CD4-positive, alpha-beta T cell treated with Interleukin-4 for 1 hour (primary cell): ENCODE data around the gene ADAM15.

Experiments
- DNase-seq, 2 donors: peaks; one replicate each; pipeline ENCODE4 v3.0.0-alpha.2; 2020 to 2022

The ADAM15 gene

DNA sequence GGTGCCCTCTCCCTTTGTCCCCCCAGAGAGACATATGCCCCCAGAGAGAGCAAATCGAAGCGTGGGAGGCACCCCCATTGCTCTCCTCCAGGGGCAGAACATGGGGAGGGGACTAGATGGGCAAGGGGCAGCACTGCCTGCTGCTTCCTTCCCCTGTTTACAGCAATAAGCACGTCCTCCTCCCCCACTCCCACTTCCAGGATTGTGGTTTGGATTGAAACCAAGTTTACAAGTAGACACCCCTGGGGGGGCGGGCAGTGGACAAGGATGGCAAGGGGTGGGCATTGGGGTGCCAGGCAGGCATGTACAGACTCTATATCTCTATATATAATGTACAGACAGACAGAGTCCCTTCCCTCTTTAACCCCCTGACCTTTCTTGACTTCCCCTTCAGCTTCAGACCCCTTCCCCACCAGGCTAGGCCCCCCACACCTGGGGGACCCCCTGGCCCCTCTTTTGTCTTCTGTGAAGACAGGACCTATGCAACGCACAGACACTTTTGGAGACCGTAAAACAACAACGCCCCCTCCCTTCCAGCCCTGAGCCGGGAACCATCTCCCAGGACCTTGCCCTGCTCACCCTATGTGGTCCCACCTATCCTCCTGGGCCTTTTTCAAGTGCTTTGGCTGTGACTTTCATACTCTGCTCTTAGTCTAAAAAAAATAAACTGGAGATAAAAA lies 35.9 kb downstream of the ADAM15 start:
- no peak for DNase-seq

DNA sequence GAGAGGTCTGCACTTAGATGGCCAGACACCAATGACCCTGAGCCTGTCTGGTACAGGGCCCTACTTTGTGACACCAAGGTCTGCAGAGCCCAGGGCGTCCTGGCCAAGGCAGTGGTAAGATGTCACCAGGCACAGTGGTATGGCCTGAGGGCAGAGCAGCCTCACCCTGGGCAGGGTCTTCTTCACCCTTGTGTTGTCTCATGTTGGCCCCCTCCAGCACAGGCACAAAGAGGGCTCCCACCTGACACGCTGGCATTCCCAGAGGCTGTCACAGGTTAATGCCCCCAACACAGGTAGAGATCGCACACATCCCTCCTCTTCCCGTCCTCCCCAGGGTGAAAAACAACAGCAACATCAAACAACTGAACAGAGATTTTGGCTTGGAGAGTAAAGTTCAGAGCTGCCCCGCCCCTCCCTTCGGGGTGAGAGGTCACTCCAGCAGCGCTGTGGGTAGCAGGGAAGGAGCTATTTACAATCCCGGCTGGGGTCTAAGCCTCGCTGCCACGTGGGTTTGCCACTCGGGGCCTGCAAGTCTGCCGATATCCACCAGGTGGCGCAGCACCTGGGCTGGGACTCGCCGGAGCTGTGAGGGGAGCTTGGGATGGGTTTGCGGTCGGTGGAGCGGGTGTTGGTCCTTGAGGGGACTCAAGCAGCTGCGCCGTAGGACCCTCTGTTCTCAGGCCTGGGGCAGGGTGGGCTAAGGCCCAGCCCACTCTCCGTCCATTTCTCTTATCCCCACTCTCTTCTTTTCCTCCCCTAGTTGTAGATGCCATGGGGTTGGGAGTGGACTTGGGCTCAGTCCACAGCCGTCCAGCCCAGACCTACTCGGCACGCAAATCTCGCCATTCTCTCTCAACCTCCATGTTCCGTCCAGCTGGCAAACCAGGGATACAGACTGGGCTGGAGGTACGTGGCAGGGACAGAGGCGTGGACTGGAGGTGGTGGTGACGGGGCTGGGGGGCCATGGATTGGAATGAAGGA lies 40.2 kb downstream of the ADAM15 start:
- DNase-seq, result peak; percentile 80

DNA sequence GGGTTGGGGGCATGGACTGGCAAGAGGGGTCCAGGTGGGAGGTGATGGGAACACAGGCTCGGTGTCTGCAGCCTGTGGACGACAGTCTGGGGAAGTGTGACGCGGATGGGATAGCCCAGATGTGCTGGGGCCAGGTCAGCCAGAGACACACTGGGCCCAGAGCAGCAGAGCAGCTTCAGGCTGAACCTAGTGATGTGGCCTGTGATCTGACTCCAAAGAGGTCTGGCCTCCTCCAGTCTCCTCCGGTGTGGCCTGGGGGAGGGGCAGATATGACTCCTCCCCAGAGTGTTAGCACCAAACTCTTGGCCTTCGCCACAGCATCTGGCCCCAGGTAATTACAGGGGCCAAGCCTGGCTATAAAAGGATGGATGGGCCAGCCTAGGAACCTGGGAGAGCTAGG lies 41.0 kb downstream of the ADAM15 start:
- DNase-seq, result no peak

DNA sequence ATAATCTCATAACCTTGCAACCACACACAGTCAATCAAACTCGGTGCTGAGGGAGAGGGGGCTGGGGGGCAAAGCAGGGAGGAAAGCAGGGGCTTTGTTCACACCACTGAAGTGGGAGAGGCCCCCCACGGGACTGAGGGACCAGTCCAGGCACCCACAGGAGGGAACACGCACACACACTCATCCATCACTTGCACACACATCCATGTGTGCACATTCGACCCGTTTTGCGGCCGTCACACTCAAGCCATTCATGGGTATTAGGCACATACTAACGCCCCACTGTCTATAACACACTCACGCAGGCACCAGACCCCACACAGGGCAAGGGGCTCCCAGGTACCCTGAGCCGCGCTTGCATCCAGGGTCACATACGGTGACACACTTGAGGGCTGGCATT lies 41.5 kb downstream of the ADAM15 start:
- DNase-seq, result no peak

DNA sequence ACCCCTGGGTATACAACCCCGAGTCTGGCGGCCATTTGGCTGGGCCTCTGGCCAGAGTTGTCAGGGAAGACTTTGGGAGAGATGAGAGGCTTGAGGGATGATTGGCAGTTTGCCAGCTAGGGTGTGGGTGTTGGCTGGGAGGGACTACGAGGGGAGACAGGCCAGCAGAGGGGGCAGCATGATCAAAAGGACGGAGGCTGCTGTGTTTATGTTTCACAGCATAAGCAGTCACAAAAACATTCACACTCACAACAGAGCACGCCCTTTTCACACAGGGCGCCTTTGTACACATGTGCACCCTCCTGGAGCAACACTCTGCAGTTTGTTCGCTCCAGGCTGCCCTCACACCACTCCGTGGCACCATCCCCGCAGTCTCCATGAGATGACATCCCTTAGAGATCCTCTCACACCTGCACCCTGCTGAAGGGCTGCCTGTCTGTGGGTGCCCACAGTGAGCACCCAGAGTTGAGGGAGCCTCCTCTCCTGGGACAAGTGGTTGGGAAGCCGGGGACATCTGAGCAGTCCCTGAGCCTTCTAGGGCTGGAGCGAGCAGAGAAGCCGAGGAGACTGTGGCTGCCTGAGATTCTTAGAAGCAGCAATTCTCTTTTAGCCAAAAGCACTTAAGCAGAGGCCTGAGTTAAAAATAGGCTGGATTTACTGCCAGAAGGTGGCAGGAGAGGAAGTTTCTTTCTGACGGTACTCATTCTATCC lies 43.0 kb downstream of the ADAM15 start:
- DNase-seq, result no peak

DNA sequence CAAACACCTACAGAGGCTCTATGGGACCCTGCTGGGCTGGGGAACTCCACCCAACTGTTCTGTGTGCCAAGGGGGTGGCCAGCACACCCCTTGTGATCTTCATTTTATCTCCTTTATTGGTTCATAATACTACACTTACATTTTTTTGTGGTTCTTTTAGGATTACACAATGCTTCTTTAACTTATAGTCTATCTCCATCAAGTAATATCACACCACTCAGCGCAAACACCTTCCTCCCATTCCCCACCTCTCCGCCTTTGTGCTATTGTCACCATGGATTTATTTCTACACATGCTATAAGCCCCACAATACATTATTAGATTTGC lies 43.5 kb downstream of the ADAM15 start:
- DNase-seq, result no peak

DNA sequence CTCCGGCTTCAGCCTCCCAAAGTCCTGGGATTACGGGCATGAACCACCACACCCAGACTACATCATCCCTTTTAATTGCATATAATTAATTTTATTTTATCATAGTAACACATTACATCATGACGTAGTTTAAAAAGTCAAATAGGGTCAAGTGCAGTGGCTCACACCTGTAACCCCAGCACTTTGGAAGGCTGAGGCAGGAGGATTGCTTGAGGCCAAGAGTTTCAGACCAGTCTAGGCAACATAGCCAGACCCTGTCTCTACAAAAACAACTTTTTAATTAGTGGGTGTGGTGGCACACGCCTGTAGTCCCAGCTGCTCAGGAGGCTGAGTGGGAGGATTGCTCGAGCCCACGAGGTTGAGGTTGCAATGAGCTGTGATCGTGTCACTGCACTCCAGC lies 48.2 kb downstream of the ADAM15 start:
- no peak for DNase-seq

DNA sequence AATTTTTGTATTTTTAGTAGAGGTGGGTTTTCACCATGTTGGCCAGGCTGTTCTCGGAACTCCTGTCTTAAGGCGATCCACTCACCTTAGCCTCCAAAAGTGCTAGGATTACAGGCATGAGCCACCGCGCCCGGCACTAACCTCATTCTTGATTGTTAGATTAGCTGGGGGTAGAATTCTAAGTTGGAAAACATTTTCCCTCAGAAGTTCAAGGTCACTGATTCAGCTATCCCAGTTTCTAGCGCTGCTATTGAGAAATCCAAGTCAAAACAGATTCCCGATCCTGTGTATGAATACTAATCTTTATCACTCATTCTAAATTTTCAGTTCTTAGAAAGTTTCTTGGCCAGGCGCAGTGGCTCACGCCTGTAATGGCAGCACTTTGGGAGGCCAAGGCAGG lies 52.2 kb downstream of the ADAM15 start:
- no peak for DNase-seq

DNA sequence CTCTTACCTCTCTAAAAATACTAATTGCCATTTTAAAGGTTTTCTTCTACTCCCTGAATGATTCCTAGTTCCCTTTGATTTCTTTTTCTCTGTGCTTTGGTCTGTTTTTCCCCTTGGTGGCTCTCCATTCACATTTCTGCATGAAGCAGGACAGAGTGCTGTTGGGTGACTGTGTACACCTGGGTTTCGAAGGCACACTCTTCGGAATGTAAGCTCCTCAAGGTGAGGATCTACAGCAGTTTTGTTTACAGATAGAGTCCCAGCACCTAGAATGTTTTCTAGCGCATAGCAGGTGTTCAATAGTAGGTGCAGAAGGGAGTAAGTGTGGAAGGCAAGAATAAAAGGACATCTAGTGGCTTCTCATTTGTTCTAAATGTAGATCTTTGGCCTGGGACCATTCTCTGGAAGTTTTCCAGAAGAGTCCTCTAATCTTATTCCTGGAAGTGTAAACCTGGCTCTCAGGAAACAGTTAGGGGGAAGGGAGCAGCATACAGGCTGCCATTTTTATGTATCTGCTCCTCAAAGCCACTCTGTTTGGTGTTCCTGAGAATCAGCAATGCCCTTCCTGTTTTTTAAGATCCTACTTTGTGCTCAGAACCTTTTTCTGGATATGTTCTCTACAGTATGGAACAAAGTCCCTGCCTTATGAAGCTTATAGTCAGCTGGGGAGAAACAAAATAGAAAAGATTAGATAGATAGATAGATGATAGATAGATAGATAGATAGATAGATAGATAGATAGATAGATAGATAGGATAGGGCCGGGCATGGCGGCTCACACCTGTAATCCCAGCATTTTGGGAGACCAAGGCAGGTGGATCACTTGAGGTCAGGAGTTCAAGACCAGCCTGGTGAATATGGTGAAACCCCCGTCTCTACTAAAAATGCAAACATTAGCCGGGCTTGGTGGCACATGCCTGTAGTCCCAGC lies 53.8 kb downstream of the ADAM15 start:
- DNase-seq, result no peak

DNA sequence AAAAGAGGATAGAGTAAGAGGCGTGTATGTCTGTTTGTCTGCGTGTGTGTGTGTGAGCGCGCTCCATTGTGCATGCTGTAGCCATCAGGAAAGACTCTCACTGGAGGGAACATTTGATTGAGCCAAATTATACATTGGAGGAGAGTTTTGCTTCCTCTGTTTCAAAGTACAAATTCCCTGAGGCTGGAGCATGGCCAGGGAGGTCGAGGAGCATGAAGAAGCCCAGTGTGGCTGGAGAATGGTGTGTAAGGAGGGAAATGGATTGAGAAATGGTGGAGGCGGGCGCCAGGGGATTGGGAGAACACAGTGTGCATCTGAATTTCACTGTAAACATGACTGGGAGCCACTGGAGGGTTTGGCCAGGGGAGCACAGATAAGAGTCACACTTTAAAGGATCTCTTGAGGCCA lies 54.5 kb downstream of the ADAM15 start:
- no peak for DNase-seq

DNA sequence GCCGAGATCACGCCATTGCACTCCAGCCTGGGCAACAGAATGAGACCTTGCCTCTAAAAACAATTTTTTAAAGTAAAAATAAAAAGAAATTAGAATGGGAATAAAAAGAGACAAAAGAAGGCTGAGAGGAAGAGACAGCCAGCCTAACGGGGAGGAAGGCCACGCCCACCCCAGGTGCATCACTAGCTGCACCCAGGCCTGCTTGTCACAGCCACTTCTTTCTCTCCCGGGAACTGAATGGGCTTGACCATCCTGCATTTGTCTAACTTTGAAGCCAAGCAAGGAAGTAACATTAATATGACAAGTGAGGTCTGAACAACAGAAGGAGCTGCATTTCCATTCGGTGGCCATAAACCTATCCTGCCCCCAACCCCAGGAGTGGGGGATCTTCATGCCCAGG lies 55.7 kb downstream of the ADAM15 start:
- DNase-seq, result no peak

DNA sequence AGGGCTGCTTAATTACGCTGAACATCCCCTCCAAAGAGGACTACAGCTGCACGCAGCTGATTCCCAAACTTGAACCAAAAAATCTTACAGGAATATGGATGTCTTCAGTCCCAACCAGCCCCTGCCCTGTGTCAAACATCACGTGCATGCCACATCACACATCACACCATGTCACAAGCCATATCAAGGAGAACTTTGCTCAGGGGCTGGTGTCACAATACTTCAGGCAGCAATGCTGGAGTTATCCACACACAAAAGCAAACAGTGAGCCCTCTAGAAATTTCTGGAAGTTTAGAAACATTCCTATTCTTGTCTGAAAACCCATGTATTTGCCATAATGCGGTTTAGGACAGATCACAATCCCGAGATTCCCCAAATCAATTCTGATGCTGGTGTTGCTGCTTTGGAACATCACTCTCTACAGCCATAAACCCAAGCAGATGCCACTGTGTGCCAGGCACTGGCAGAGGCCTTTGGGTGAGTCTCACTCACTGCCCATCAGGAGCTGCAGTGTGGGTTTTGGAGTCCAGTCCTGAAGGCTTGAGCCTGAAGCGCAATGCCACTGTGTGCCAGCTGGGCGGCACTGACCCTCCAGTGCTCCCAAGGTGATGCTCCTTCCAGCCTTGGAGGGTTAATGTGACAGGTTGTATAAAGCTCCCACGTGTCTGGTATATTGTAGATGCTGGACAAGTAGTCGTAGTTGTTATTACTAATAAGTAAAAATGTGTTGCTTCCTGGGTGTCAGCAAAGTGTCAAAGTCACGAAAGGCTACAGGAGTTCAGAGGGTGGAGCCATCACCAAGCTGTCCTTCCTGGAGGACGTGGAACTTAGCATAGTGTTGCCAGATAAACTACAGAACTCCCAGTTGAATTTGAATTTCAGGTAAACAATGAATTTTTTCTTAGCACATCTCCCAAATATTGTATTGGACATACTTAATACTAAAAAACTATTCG lies 56.5 kb downstream of the ADAM15 start:
- DNase-seq, result no peak

DNA sequence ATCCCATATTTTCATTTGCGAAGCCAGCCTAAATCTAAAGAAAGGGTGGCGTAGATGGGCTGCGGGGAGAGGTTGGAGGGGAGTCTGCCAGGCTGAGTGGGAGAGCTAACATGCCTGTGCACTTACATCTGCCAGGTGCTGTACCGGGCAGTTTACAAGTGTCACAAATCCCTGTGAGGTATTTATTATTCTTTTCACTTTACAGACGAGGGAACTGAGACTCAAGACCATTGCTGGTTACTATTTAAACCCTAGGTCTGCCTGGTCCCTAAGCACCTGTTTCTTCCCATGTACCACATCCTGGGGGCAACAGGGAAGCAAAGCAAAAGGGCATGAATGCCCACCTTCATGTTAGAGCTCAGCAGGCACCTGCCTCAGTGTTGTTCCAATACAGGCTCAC lies 57.2 kb downstream of the ADAM15 start:
- DNase-seq, result no peak

DNA sequence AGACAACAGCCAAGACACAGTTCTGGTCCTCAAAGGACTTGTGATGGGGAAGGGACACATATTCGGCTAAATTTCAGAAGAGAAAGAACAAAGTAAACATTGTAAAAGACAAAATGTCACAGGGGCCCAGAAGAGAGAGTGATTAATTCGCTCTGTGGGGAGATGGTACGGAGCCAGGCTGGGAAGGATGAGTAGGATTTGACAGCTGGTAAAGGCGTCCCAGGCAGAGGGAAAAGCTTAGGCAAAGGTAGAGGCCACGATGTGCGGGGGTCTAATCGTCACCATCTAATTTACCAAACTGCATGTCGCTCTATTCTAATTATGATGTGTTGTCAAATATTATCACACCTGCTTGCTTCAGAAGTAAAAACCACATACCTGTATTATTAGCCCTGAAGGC lies 59.3 kb downstream of the ADAM15 start:
- DNase-seq, result no peak

DNA sequence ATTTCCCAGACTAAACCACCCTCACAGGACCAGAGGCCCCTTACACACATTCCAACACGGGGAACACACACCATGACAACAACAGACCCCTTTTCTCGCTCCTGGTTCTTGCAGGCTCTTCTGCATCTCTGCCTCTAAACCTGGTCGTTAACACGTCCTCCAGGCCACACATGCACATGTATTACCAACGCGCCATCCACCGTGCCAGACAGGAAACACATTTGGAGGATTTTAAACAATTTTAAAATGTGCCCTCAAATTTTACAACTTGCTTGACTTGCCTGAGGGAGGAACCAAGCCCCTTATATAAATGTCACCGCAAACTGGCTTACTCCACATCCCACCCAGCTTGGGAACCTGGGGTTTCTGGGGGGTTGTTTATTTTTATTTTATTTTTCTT lies 59.7 kb downstream of the ADAM15 start:
- DNase-seq, result no peak
